Sigmoid colon (tissue), 7 donors: ENCODE measurements around the gene PLXDC1. TPM values are rescaled to one million over a fixed set of nuclear protein-coding genes. Genes with fewer than 3 reads are reported as not detected.

Source experiments
- DNase-seq: peaks from one replicate; pipeline ENCODE4 v3.0.0-alpha.2; 2019
- H3K27ac ChIP-seq, 4 donors: fragments of 200-600 bp; sonication (generic); one replicate each; pipeline ENCODE4 v1.5.1; 2016 to 2019; ENCODE audit warnings: mild to moderate bottlenecking in 1 of 4
- H3K27me3 ChIP-seq, 3 donors: fragments of 200-600 bp; sonication (generic); one replicate each; pipeline ENCODE4 v1.5.1; 2019; ENCODE audit warnings: mild to moderate bottlenecking in 1 of 3
- H3K36me3 ChIP-seq, 4 donors: fragments of 200-600 bp; sonication (generic); one replicate each; pipeline ENCODE4 v1.5.1; 2016 to 2019
- H3K4me1 ChIP-seq, 4 donors: fragments of 200-600 bp; sonication (generic); one replicate each; pipeline ENCODE4 v1.5.1; 2017 to 2019
- H3K4me3 ChIP-seq, 4 donors: fragments of 200-600 bp; sonication (generic); one replicate each; pipeline ENCODE4 v1.5.1; 2017 to 2019; ENCODE audit warnings: mild to moderate bottlenecking in 2 of 4, moderate library complexity in 1 of 4
- H3K9me3 ChIP-seq, 4 donors: fragments of 200-600 bp in 3 of 4; sonication (generic) in 3 of 4; one replicate each; pipeline versions ENCODE4 v1.5.1 to v1.6.1; 2013 to 2019
- EP300 ChIP-seq, 4 donors: sonication (generic); formaldehyde crosslinking; IDR thresholded peaks; one replicate each; pipeline ENCODE4 v1.6.1; 2017; ENCODE audit warnings: antibody characterized with exemption in 4 of 4
- POLR2A ChIP-seq, 2 donors: fragments of 450-650 bp; IDR thresholded peaks; one replicate each; pipeline ENCODE4 v1.6.1; 2016; ENCODE audit warnings: antibody characterized with exemption in 2 of 2, mild to moderate bottlenecking in 2 of 2, moderate library complexity in 2 of 2
- POLR2AphosphoS5 ChIP-seq, 4 donors: sonication (generic); formaldehyde crosslinking; IDR thresholded peaks; one replicate each; pipeline ENCODE4 v1.6.1; 2017; ENCODE audit warnings: antibody characterized with exemption in 4 of 4
- WGBS, 2 donors: extraction: QIAGEN DNeasy Blood & Tissue Kit; methylation state at CpG; one replicate each; pipeline ENCODE4 v1.1.7; 2013; 5-methylcytosine and 5-hydroxymethylcytosine counted together
- intact Hi-C: fragments of 100-400 bp; cut with DNase I; formaldehyde crosslinking; loops from one replicate; pipeline ENCODE4 v1.15.1; 2023
- polyA plus RNA-seq, 3 donors: library from polyadenylated mRNA; stranded (reverse); fragments of 200-250 nt; gene quantifications; one replicate each; pipeline ENCODE4 v1.2.3, GENCODE V29; 2013
- total RNA-seq, 4 donors: library from RNA; depleted of rRNA; stranded (reverse); fragments of >200 nt; gene quantifications; one replicate each; pipeline ENCODE4 v1.1.0, GENCODE V29; 2016
- TF ChIP-seq, protein P1 (sequence below), 4 experiments: fragments of 450-650 bp in 3 of 4; fragments of 200-600 bp in 1 of 4; IDR thresholded peaks; one replicate each; pipeline ENCODE4 v1.5.1; 2016 to 2019; ENCODE audit warnings: antibody characterized with exemption in 4 of 4, mild to moderate bottlenecking in 3 of 4, moderate library complexity in 2 of 4
- donor health status: healthy with polysubstance abuse.
- donor health status: Bipolar disorder and iron deficiency.
- donor health status: healthy.

PLXDC1 gene
- total and polyA plus RNA-seq, 7 donors = 1.4 to 13.0 (median 6.2) TPM

DNA sequence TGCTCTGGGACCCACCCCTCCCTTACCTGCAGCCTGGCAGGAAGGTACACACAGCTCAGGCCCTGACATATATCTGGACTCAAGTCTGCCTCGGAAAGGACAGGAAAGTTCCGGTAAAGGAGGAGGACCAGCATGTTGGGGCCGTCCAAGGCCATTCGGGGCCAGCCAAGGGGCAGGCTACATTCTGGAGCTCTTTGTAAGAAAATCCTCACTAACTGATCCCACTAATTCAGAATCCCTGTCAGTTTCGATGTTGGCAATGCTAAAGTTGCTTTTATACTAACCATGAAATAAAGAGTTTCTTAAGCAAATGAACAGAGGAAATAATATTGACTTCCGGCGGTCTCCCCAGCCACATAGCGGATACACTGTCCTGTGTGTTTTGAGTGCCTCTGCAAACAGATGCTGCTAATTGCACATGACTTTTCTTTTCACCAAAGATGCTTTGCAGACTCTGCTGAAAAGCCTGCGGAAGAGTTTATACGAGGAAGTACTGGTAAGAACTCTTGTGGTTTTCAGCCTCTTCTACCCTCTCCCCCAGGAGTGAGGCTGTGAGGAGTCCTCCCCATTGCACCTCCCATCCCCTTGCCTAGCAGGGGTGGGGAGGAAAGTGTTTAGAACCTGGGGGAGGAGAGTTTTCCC is 54.8 kb downstream of the PLXDC1 start:
- TF ChIP-seq POLR2AphosphoS5 (IDR thresholded peaks at IDR 0.05) (peak in 2 of 4 donors; percentile 12 to 30), EP300 (IDR thresholded peaks at IDR 0.05) (no peak), POLR2A (IDR thresholded peaks at IDR 0.05) (no peak)
- TF ChIP-seq, protein P1, sequence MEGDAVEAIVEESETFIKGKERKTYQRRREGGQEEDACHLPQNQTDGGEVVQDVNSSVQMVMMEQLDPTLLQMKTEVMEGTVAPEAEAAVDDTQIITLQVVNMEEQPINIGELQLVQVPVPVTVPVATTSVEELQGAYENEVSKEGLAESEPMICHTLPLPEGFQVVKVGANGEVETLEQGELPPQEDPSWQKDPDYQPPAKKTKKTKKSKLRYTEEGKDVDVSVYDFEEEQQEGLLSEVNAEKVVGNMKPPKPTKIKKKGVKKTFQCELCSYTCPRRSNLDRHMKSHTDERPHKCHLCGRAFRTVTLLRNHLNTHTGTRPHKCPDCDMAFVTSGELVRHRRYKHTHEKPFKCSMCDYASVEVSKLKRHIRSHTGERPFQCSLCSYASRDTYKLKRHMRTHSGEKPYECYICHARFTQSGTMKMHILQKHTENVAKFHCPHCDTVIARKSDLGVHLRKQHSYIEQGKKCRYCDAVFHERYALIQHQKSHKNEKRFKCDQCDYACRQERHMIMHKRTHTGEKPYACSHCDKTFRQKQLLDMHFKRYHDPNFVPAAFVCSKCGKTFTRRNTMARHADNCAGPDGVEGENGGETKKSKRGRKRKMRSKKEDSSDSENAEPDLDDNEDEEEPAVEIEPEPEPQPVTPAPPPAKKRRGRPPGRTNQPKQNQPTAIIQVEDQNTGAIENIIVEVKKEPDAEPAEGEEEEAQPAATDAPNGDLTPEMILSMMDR (IDR thresholded peaks at IDR 0.05) = no peak
- intact Hi-C loops = no loop called here
- Histone ChIP-seq H3K36me3 (no peaks in the 10 kb centered on the region), H3K4me3 (no peak overlapping the region), H3K9me3 (no peaks in the 10 kb centered on the region), H3K27ac (peak overlapping the region; percentile 31 to 55 (median 39)), H3K4me1 (peaks cover 0 to 51% (median 40%) of the 10 kb centered on the region in 4 donors), H3K27me3 (no peaks in the 10 kb centered on the region)
- DNase-seq = no peak
- 21 to 60% methylated on average over 10 of the region's 10 CpGs for WGBS, 2 donors

DNA sequence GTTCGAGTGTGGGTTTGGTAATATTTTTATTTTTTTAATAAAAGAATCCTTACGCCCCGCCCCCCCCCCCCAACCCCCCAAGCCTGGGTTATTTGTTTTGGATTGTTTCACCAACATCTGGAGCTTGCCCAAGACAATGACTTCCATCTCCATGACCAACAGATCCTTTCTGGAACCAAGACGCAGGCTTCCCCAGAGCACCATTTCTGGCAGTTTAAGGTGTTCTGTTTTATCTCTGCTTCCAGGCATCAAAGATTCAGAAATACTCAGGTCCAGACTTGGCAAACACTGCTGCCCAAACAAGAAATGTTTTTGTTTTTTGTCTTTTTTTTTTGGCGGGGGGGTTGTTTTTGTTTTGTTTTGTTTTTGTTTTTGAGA is 56.1 kb downstream of the PLXDC1 start:
- no peaks in the 10 kb centered on the region for H3K27me3 ChIP-seq
- H3K9me3 ChIP-seq = no peaks in the 10 kb centered on the region
- TF ChIP-seq POLR2A (IDR thresholded peaks at IDR 0.05) (no peak), POLR2AphosphoS5 (IDR thresholded peaks at IDR 0.05) (peak in 3 of 4 donors; percentile 10 to 69 (median 37))
- peaks cover 0 to 49% (median 39%) of the 10 kb centered on the region in 4 donors for H3K4me1 ChIP-seq
- peak overlapping the region in 1 of 4 donors; percentile 55 for H3K27ac ChIP-seq
- no peaks in the 10 kb centered on the region for H3K36me3 ChIP-seq
- DNase-seq = no peak
- WGBS, 2 donors = 49 to 61% methylated on average over 4 to 5 of the region's 5 CpGs
- H3K4me3 ChIP-seq = no peak overlapping the region
- intact Hi-C loops = no loop called here

DNA sequence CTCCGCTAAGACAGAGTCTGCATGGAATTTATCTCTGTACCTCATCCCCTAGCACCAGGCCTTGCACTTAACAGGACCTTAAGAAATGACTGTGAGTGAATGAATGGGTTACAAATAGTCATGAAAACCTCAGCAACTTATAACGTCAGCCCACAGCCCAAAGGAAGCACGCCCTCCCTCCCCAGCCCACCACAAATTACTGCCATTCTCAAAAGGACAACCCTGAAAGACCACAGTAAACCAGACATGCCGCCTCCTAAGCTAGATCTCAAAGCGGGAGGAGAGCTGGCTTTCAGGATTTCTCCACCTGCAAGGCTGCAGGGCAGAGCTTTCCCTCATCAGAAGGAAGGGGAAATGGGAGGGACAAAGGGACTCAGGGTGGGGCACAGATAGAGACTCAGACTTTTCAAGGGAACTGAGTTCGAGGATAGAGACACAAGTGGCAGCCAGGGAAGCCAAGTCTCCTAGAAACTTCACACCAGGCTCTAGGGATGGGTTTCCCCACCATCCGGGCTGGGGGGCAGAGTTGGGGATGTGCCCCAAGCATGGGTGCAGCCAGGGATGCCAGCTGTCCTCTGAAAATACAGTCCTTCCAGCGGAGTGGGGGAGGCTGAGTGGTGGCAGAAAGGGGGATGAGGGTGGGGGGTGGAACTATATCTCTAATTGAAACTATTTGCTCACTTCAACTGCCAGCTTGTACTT is 56.7 kb downstream of the PLXDC1 start:
- Histone ChIP-seq H3K4me1 (peaks cover 0 to 44% (median 34%) of the 10 kb centered on the region in 4 donors), H3K9me3 (no peaks in the 10 kb centered on the region), H3K27ac (peak overlapping the region in 1 of 4 donors; percentile 46), H3K27me3 (no peaks in the 10 kb centered on the region), H3K36me3 (no peaks in the 10 kb centered on the region), H3K4me3 (no peak overlapping the region)
- intact Hi-C loops = no loop called here
- DNase-seq = no peak
- 59 to 60% methylated on average over 8 of the region's 8 CpGs for WGBS, 2 donors
- TF ChIP-seq, protein P1 (IDR thresholded peaks at IDR 0.05) = no peak
- TF ChIP-seq EP300 (IDR thresholded peaks at IDR 0.05) = no peak
- no peak for TF ChIP-seq POLR2AphosphoS5 (IDR thresholded peaks at IDR 0.05)

DNA sequence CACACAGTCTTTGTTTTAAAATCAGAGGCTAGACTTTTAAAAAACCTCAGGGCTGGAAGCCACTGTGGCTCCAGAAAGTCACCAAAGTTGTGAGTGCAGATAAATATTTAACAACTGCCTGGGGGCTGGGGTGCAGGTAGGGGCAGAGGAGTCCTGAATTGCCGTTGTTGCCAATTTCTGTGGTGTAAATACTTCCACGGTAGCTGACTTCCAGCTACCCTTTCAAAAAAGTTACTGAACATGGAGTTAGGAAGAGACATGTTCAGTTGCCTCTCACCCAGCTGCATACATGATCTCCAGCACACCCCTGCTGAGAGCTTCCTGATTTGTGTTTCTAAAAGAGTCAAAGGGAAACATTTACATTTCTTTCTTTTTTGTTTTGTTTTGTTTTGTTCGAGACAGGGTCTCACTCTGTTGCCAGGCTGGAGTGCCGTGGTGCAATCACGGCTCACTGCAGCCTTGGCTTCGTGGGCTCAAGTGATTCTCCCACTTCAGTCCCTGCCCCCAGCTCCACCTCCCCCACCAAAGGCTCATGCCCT is 58.7 kb downstream of the PLXDC1 start:
- 37 to 62% methylated on average over 6 of the region's 6 CpGs for WGBS, 2 donors
- TF ChIP-seq EP300 (IDR thresholded peaks at IDR 0.05) (no peak), POLR2AphosphoS5 (IDR thresholded peaks at IDR 0.05) (no peak), POLR2A (IDR thresholded peaks at IDR 0.05) (no peak)
- TF ChIP-seq, protein P1 (IDR thresholded peaks at IDR 0.05) = no peak
- DNase-seq = no peak
- intact Hi-C loops = no loop called here
- H3K4me3 ChIP-seq = no peak overlapping the region
- no peaks in the 10 kb centered on the region for H3K9me3 ChIP-seq
- H3K36me3 ChIP-seq = no peaks in the 10 kb centered on the region
- H3K27ac ChIP-seq = no peak overlapping the region
- H3K4me1 ChIP-seq = peaks cover 0 to 29% (median 21%) of the 10 kb centered on the region in 4 donors
- H3K27me3 ChIP-seq = no peaks in the 10 kb centered on the region

DNA sequence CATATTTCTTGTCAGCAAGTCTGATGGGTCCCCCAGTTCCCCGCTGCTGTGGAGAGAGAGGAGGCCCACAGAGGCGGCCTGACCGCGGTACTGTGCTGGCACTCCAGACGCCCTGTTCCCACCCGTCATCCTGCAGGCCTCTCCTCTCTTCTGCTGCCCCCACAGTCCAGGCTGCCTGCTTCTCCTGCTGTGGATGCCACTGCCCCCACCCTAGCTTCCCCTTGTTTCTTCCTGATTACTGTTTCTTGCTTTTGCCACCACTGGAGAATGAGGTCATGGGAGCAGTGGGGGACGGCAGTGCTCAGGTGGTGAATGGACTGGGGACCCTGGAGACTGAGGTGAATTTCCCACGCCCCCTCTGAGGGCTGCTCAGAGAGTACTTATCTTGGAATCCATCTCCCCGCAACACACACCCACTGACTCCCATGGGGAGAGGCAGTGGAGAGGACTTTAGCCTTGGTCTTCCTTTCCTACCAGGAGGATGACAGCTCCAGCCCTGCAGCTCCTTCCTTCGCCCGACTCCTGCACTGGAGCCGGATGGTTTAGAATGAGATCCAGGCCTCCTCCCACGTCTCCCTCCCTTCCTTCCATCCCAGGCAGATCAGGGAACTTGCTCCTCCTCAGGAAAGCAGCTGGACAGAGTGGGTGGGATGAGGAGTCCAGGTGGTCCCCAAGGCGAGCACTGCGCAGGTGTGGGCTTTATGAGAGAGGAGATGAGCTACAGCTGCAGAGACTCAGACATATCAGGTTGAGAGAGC is 60.4 kb downstream of the PLXDC1 start:
- Histone ChIP-seq H3K36me3 (no peaks in the 10 kb centered on the region), H3K4me1 (peaks cover 0 to 18% (median 14%) of the 10 kb centered on the region in 4 donors), H3K27me3 (no peaks in the 10 kb centered on the region), H3K4me3 (no peak overlapping the region), H3K9me3 (no peaks in the 10 kb centered on the region), H3K27ac (no peak overlapping the region)
- intact Hi-C loops = no loop called here
- WGBS, 2 donors = 80 to 89% methylated on average over 15 of the region's 15 CpGs
- DNase-seq = no peak
- TF ChIP-seq POLR2A (IDR thresholded peaks at IDR 0.05) (no peak), EP300 (IDR thresholded peaks at IDR 0.05) (no peak), POLR2AphosphoS5 (IDR thresholded peaks at IDR 0.05) (no peak)
- TF ChIP-seq, protein P1 (IDR thresholded peaks at IDR 0.05) = no peak
